K562 (cell line): ENCODE measurements around the gene ADORA3.

Experiments used
- ATF6 ChIP-seq: sonication (generic); formaldehyde crosslinking; IDR thresholded peaks from 2 replicates; pipeline ENCODE4 v1.4.0; 2020; ENCODE audit warnings: mild to moderate bottlenecking, missing genetic modification reagents
- CEBPB ChIP-seq: fragments of 450-650 bp; IDR thresholded peaks from 2 replicates; pipeline ENCODE4 v1.6.1; 2016; ENCODE audit warnings: missing genetic modification characterization, missing compliant biosample characterization
- ELF4 ChIP-seq: fragments of 450-650 bp; formaldehyde crosslinking; IDR thresholded peaks from 2 replicates; pipeline ENCODE4 v1.4.0; 2022; ENCODE audit warnings: missing genetic modification characterization
- MCM7 ChIP-seq, 2 experiments: fragments of 450-650 bp; IDR thresholded peaks; 2 replicates each; pipeline ENCODE4 v1.6.1; 2016 to 2018
- NFE2 ChIP-seq: IDR thresholded peaks from 2 replicates; pipeline ENCODE4 v1.6.1; 2014; ENCODE audit warnings: antibody characterized with exemption, low read depth
- NFIC ChIP-seq: fragments of 450-650 bp; IDR thresholded peaks from 2 replicates; pipeline ENCODE4 v1.6.1; 2017; ENCODE audit warnings: mild to moderate bottlenecking, inconsistent platforms
- PATZ1 ChIP-seq: fragments of 250-450 bp; sonication (Bioruptor Pico); IDR thresholded peaks from 2 replicates; pipeline ENCODE4 v1.5.0; 2020; ENCODE audit warnings: mild to moderate bottlenecking, borderline replicate concordance
- RBFOX2 ChIP-seq: fragments of 200-400 bp; formaldehyde crosslinking; IDR thresholded peaks from 2 replicates; pipeline ENCODE4 v1.6.1; 2017; ENCODE audit warnings: low read depth, mild to moderate bottlenecking, low read length, moderate library complexity
- THAP7 ChIP-seq: fragments of 250-450 bp; sonication (Bioruptor Pico); IDR thresholded peaks from 2 replicates; pipeline ENCODE4 v1.5.0; 2021
- ZNF224 ChIP-seq: sonication (generic); formaldehyde crosslinking; IDR thresholded peaks from 2 replicates; pipeline ENCODE4 v1.8.0; 2022; ENCODE audit warnings: mild to moderate bottlenecking, missing genetic modification reagents

GRCh38 chr1:111513410-111514020 lies 10.1 kb upstream of the ADORA3 start:
- TF ChIP-seq ZNF224 (CRISPR knock-in tag) (no peak), CEBPB (tag) (no peak), ELF4 (CRISPR knock-in tag) (no peak), RBFOX2 (no peak), NFE2 (no peak; the same call in 1 of the 2 replicates), THAP7 (no peak), PATZ1 (CRISPR knock-in tag) (no peak), MCM7 (IDR thresholded peaks at IDR 0.05) (no peak), NFIC (no peak), ATF6 (CRISPR knock-in tag) (no peak)
